H1 (cell line): Measurements from ENCODE around the gene USPL1.

Source experiments
- EGR1 ChIP-seq: IDR thresholded peaks from 2 replicates; pipeline ENCODE4 v1.6.1; 2011; ENCODE audit warnings: low read depth, low read length, borderline replicate concordance
- EZH2 ChIP-seq: fragments of 200-600 bp; sonication (generic); IDR thresholded peaks from 2 replicates; pipeline ENCODE4 v1.7.1; 2012; ENCODE audit warnings: low read depth, mild to moderate bottlenecking, moderate library complexity, low read length, inconsistent platforms; ENCODE audit not compliant: severe bottlenecking
- POLR2A ChIP-seq, 2 experiments: IDR thresholded peaks; 1 replicate in 1 of 2; 2 replicates in 1 of 2; pipeline ENCODE4 v1.6.1; 2011; ENCODE audit warnings: low read depth in 2 of 2, low read length in 2 of 2, mild to moderate bottlenecking in 2 of 2; ENCODE audit errors: control extremely low read depth in 1 of 2
- SUZ12 ChIP-seq: fragments of 200-600 bp; sonication (generic); IDR thresholded peaks from 2 replicates; pipeline ENCODE4 v1.6.1; 2012; ENCODE audit warnings: mild to moderate bottlenecking, inconsistent platforms, low read length, moderate library complexity, mixed read lengths
- TF ChIP-seq, protein P1 (sequence below), 3 experiments: IDR thresholded peaks; 1 replicate in 2 of 3; 2 replicates in 1 of 3; pipeline versions ENCODE4 v1.5.1 to v1.6.1; 2011; ENCODE audit warnings: low read length in 3 of 3, mild to moderate bottlenecking in 3 of 3, inconsistent platforms in 2 of 3, low read depth in 1 of 3, moderate library complexity in 1 of 3; ENCODE audit not compliant: insufficient read depth in 1 of 3; ENCODE audit errors: control extremely low read depth in 1 of 3

DNA sequence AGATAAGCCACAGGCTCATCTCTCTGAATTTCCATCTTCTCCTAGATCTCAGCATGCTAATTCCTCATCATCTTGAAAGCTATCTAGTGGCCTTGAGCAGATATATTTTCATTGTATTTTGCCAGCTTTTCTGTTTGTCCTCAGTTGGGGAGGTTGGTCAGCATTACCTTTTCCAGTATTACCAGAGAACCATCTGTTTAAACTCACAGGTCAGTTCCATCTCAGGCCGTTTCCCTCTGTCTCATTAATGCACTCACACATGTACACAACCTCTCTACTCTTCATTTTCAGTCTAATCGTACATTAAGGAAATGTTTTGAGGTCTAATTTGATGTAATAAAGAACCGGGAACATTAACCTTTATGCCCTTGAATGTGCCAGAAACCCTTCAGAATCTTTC, 29.7 kb downstream of the USPL1 start:
- TF ChIP-seq POLR2A (IDR thresholded peaks at IDR 0.05; ENCODE audit: control extremely low read depth in 1 of 2, low read depth in 2 of 2, low read length in 2 of 2) (no peak), SUZ12 (no peak), EGR1 (no peak), EZH2 (no peak)
- TF ChIP-seq, protein P1, sequence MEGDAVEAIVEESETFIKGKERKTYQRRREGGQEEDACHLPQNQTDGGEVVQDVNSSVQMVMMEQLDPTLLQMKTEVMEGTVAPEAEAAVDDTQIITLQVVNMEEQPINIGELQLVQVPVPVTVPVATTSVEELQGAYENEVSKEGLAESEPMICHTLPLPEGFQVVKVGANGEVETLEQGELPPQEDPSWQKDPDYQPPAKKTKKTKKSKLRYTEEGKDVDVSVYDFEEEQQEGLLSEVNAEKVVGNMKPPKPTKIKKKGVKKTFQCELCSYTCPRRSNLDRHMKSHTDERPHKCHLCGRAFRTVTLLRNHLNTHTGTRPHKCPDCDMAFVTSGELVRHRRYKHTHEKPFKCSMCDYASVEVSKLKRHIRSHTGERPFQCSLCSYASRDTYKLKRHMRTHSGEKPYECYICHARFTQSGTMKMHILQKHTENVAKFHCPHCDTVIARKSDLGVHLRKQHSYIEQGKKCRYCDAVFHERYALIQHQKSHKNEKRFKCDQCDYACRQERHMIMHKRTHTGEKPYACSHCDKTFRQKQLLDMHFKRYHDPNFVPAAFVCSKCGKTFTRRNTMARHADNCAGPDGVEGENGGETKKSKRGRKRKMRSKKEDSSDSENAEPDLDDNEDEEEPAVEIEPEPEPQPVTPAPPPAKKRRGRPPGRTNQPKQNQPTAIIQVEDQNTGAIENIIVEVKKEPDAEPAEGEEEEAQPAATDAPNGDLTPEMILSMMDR (IDR thresholded peaks at IDR 0.05; ENCODE audit: control extremely low read depth in 1 of 3, insufficient read depth in 1 of 3, low read depth in 1 of 3, low read length in 3 of 3): no peak
